Chondrocyte (in vitro differentiated cells): ENCODE results near the gene TOP3A. TPM values are rescaled to one million over a fixed set of nuclear protein-coding genes. Genes with fewer than 3 reads are reported as not detected.

Source experiments
- DNase-seq: peaks from one replicate; pipeline ENCODE4 v3.0.0; 2021; ENCODE audit warnings: mixed read lengths, low spot score
- H3K27ac Mint-ChIP-seq: one replicate; pipeline ENCODE4 v1.8.0; 2021; ENCODE audit warnings: mild to moderate bottlenecking, moderate library complexity, mixed read lengths; ENCODE audit not compliant: unreplicated experiment
- H3K27me3 Mint-ChIP-seq: 2 replicates; pipeline ENCODE4 v1.8.0; 2021; ENCODE audit warnings: low read depth, mixed read lengths
- H3K36me3 Mint-ChIP-seq: 2 replicates; pipeline ENCODE4 v1.8.0; 2021; ENCODE audit warnings: low read depth, mixed read lengths
- H3K4me1 Mint-ChIP-seq: 2 replicates; pipeline ENCODE4 v1.8.0; 2021; ENCODE audit warnings: low read depth, mild to moderate bottlenecking, mixed read lengths
- H3K4me3 Mint-ChIP-seq: one replicate; pipeline ENCODE4 v1.8.0; 2021; ENCODE audit warnings: mild to moderate bottlenecking, moderate library complexity, mixed read lengths; ENCODE audit not compliant: unreplicated experiment
- H3K9me3 Mint-ChIP-seq: 2 replicates; pipeline ENCODE4 v1.8.0; 2021; ENCODE audit warnings: low read depth, mixed read lengths
- CTCF ChIP-seq: fragments of 200-600 bp; sonication (generic); IDR thresholded peaks from 2 replicates; pipeline ENCODE4 v1.5.0; 2021; ENCODE audit warnings: antibody characterized with exemption, mild to moderate bottlenecking, moderate library complexity
- total RNA-seq: library from RNA; stranded (reverse); gene quantifications from 3 replicates; pipeline ENCODE4 v1.2.1, GENCODE V29; 2021

The TOP3A gene
- total RNA-seq, 1 donor from 2014 or later, result 37.7 TPM

GRCh38 chr17:18234853-18235380 is 79.9 kb downstream of the TOP3A start:
- TF ChIP-seq CTCF, result no peak
- peak; percentile 79 for DNase-seq
- peaks cover 9% of the 10 kb centered on the region for H3K36me3 Mint-ChIP-seq
- H3K4me1 Mint-ChIP-seq, result peaks cover 24% of the 10 kb centered on the region
- H3K9me3 Mint-ChIP-seq, result no peaks in the 10 kb centered on the region
- H3K27ac Mint-ChIP-seq, result peak overlapping the region; percentile 45
- H3K4me3 Mint-ChIP-seq, result no peak overlapping the region
- H3K27me3 Mint-ChIP-seq, result no peaks in the 10 kb centered on the region

- Mint-ChIP-seq H3K4me1 (peaks cover 17% of the 10 kb centered on the region), H3K27me3 (no peaks in the 10 kb centered on the region), H3K9me3 (no peaks in the 10 kb centered on the region), H3K36me3 (peaks cover 7% of the 10 kb centered on the region), H3K27ac (no peak overlapping the region), H3K4me3 (no peak overlapping the region)
- DNase-seq, result peak; percentile 85
- no peak for TF ChIP-seq CTCF
Observed at GRCh38 chr17:18233803-18234518, 80.8 kb downstream of the TOP3A start.

- Mint-ChIP-seq H3K36me3 (peaks cover 5% of the 10 kb centered on the region), H3K27ac (peak overlapping the region; percentile 45), H3K9me3 (no peaks in the 10 kb centered on the region), H3K4me1 (peaks cover 36% of the 10 kb centered on the region), H3K4me3 (no peak overlapping the region), H3K27me3 (no peaks in the 10 kb centered on the region)
- no peak for TF ChIP-seq CTCF
- peak; percentile 68 for DNase-seq
Observed at GRCh38 chr17:18231164-18231563, 83.6 kb downstream of the TOP3A start.

GRCh38 chr17:18230288-18231141 is 84.3 kb downstream of the TOP3A start:
- H3K27me3 Mint-ChIP-seq, result no peaks in the 10 kb centered on the region
- TF ChIP-seq CTCF, result no peak
- DNase-seq, result peak; percentile 87
- H3K9me3 Mint-ChIP-seq, result no peaks in the 10 kb centered on the region
- H3K4me3 Mint-ChIP-seq, result no peak overlapping the region
- no peak overlapping the region for H3K27ac Mint-ChIP-seq
- H3K36me3 Mint-ChIP-seq, result peaks cover 5% of the 10 kb centered on the region
- H3K4me1 Mint-ChIP-seq, result peaks cover 30% of the 10 kb centered on the region

GRCh38 chr17:18229771-18230170 is 85.0 kb downstream of the TOP3A start:
- H3K4me3 Mint-ChIP-seq, result no peak overlapping the region
- H3K4me1 Mint-ChIP-seq, result peaks cover 26% of the 10 kb centered on the region
- H3K27me3 Mint-ChIP-seq, result no peaks in the 10 kb centered on the region
- no peaks in the 10 kb centered on the region for H3K9me3 Mint-ChIP-seq
- peaks cover under 1% of the 10 kb centered on the region for H3K36me3 Mint-ChIP-seq
- H3K27ac Mint-ChIP-seq, result no peak overlapping the region
- TF ChIP-seq CTCF, result no peak
- no peak for DNase-seq
